RPMI7951 (cell line): ENCODE results near the gene RTEL1. TPM values are rescaled to one million over a fixed set of nuclear protein-coding genes. Genes with fewer than 3 reads are reported as not detected.

ENCODE experiments used
- DNase-seq: peaks from one replicate; pipeline ENCODE4 v3.0.0-alpha.2; 2012; ENCODE audit warnings: low read depth
- total RNA-seq: library from RNA; depleted of rRNA; stranded (reverse); fragments of >200 nt; shearing (Covaris generic); gene quantifications from 2 replicates; pipeline ENCODE4 v1.2.3, GENCODE V29; 2014; rRNA removed

RTEL1 gene
- total RNA-seq, 1 experiment from 2014 or later, result 18.7 TPM

GRCh38 chr20:63737945-63738686 lies 80.0 kb downstream of the RTEL1 start:
- DNase-seq, result no peak

GRCh38 chr20:63738687-63739129 lies 80.6 kb downstream of the RTEL1 start:
- peak; percentile 29 for DNase-seq

GRCh38 chr20:63739130-63740069 lies 81.3 kb downstream of the RTEL1 start, which contains the start of gene SLC2A4RG:
Gene SLC2A4RG (plus strand): TSS chr20:63739776. CDS start chr20:63739913, 137 bp downstream.
- peak; percentile 83 for DNase-seq

DNA sequence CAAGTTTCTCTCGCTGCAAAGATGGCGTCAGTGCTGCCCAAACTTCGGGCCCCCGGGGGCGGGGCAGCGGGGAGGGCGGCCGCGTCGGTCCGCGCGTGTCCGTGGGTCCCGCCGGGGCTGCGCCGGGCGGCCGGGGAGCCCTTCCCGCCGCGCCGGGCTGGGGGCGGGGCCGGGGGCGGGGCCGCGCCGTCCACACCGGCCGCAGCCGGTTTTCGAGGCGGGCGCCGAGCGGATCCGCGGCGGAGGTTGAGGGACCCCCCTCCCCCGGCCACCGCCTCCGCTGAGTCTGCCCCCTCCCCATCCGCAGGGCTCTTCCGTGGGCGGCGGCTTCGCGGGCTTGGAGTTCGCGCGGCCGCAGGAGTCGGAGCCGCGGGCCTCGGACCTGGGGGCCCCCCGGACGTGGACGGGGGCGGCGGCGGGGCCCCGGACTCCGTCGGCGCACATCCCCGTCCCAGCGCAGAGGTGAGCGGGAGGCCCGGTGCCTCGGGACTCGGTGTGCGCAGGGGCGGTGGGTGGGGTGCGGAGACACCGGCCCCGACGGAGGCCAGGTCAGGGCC lies 82.0 kb downstream of the RTEL1 start:
- DNase-seq, result peak; percentile 45

DNA sequence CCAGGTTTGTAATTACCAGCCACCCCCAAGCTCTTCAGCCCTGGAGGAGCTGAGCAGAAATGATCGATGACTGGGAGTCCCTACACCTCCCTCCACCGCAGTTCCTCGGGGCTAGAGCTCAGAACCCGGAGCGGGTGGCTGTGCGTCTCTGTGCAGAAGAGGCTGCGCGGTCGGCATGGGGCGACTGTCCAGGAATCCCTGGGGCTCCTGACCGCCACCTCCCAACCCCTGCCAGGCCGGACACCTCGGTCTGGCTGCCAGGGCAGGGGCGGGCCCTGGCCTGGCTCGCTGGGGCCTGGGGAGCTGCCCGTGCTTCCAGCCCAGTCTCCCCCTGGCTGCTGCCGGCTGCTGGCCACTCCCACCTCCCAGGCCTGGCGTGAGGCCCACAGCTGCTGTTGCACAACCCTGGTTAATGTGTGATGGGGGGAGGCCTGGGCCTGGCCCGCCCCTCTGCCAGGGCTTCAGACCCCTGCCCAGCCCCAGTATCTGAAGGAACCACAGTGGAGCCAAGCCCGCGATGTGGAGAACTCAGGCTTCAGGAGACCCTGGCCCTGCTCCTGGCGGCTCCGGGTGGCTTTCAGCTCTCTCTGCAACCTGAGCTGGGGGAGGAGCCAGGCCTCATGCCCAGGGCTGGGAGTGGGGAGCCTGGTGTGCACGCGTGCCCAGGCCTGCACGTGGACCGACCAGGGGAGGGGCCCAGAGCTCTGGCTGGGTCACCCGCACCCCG lies 82.7 kb downstream of the RTEL1 start:
- peak; percentile 94 for DNase-seq

GRCh38 chr20:63741354-63741675 lies 83.2 kb downstream of the RTEL1 start:
- DNase-seq, result no peak

DNA sequence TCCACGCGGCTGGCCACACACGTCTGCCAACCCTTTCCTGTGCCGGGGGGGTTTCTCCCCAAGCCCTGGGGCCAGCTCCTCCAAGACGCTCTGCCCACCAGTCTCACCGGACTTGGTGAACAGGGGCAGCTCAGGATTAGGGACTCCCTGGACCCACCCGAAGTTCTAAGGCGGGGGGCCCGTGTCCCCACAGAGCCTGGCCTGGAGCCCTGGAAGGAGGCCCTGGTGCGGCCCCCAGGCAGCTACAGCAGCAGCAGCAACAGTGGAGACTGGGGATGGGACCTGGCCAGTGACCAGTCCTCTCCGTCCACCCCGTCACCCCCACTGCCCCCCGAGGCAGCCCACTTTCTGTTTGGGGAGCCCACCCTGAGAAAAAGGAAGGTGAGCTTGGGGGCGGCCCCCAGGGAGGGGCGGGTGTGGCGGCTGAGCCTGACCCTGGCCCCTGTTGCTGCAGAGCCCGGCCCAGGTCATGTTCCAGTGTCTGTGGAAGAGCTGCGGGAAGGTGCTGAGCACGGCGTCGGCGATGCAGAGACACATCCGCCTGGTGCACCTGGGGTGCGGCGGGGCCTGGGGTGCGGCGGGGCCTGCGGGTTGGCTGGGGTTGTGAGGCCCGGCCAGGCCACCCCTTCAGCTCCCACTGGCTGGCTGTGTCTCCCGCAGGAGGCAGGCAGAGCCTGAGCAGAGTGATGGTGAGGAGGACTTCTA lies 83.7 kb downstream of the RTEL1 start:
- DNase-seq, result no peak

- DNase-seq, result no peak
Observed at GRCh38 chr20:63742381-63743024, 84.4 kb downstream of the RTEL1 start.

DNA sequence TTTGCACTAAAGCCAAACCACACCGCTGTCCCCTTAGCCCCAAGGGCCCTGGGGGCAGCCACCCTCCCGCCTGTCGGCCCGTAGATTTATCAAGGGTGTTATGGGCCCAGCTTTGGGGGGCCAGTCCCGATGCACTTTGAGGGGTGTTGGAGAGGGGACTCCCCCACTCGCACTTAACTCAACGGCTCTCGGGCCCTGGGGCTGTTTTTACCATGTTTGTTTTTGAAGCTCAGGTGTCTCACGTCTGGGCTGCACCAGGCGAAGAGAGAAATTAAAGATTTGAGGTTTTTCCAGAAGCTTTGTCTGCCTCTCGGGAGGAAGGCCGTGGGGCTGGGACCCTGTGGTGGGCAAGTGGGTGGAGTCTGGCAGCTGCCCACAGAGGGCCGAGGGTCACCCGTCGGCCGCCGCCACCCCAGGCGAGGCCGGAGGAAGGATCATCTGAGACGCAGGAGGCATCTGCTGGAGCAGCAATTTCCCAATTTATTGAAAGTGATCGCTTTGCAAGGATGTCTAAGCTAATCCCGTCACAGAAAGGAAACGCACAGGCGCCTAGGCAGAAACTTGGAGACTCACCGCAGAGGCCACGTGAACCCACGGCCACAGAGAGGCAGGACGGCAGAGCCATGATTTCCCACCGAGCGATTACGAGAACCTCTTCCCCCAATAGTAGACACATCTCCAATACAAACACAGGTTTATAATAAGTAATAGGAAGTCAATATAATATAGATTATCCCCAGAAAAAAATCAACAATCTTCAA lies 85.3 kb downstream of the RTEL1 start:
- DNase-seq, result no peak

DNA sequence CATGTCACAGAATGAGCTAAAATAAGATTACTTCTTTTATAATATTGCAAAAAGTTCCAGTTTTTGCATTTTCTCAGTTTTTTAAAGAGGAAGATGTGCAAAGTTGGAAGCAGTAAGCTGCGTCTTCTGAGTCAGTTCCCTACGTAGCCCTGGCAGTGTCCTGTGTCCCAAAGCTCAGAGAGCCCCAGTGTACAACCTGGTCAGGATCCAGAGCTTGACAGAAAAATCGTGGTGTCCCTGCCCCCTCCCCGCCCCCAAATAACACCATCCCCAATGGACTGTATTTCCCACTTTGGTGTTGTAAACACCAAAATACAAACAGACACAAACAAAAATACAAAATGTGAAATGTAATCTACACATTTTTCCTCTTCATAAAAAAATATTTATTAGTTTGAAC lies 86.0 kb downstream of the RTEL1 start:
- DNase-seq, result no peak

DNA sequence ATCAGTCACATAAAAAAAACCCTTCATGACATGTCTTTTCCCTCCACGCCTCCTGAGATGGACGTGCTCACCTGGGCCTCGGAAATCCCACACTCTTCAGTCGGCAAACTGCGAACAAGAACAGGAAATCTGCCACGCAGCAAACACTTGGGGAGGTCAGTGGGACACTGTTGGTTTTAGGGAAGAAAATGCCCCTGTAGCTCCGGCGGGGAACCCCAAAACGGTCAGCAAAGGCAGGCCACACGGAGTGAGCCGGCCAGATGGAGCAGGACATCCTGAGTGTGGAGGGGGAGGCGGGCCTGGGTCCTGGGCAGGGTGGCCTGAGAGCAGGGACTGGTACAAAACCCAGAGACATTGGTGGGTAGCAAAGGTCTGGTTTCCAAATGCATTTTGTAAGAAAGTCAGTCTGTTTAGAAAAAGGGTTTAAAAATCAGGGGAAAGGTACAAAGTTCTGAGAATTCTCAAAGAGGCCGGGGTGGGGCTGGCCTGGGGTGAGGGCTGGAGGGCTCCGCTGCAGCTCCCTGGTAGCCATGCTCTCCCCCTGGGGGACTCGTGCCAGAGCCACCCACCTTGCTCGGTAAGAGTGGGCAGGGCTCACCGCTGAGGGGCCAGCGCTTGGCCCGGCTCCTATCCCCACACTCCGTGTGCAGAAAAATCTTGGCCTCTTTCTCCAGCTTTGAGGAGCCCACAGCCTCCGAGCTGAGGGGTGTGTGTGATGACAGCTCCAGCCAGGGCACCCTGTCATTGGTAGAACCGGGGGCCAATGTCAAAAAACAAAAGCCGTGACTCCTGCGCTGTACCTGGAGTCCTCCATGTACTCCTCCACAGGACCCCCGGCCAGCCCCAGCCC lies 86.7 kb downstream of the RTEL1 start:
- no peak for DNase-seq

GRCh38 chr20:63745424-63745805 lies 87.3 kb downstream of the RTEL1 start:
- no peak for DNase-seq

Other genes with a start within 250 kb of the RTEL1 start
- gene KCNQ2, start 185.7 kb upstream of the RTEL1 start, total RNA-seq, result 0.10 and 2.5 TPM in 2 replicates
- gene EEF1A2, start 159.2 kb upstream of the RTEL1 start, total RNA-seq, result 14.1 and 17.6 TPM in 2 replicates
- 140 and 185 TPM in 2 replicates for gene PPDPF, start 137.5 kb upstream of the RTEL1 start, total RNA-seq
- gene PTK6, start 120.9 kb upstream of the RTEL1 start, total RNA-seq, result 0.48 TPM in 1 of 2 replicates, not detected in the other
- gene SRMS, start 110.6 kb upstream of the RTEL1 start, total RNA-seq, result not detected in 2 replicates
- 1.8 and 1.9 TPM in 2 replicates for gene FNDC11, start 104.2 kb upstream of the RTEL1 start, total RNA-seq
- gene HELZ2, start 84.1 kb upstream of the RTEL1 start, total RNA-seq, result 13.3 and 23.4 TPM in 2 replicates
- gene GMEB2, start 31.2 kb upstream of the RTEL1 start, total RNA-seq, result 7.6 and 10.0 TPM in 2 replicates
- gene STMN3, start 4.9 kb upstream of the RTEL1 start, total RNA-seq, result 75.3 and 102 TPM in 2 replicates
- gene TNFRSF6B, start 38.3 kb downstream of the RTEL1 start, total RNA-seq, result 0.36 and 1.1 TPM in 2 replicates
- gene ARFRP1, start 49.7 kb downstream of the RTEL1 start, total RNA-seq, result 38.8 and 69.0 TPM in 2 replicates
- 8.3 and 28.5 TPM in 2 replicates for gene ZGPAT, start 49.7 kb downstream of the RTEL1 start, total RNA-seq
- 0.72 and 4.4 TPM in 2 replicates for gene LIME1, start 78.4 kb downstream of the RTEL1 start, total RNA-seq
- gene SLC2A4RG, start 81.5 kb downstream of the RTEL1 start, total RNA-seq, result 29.3 and 46.9 TPM in 2 replicates
- 3.4 and 5.8 TPM in 2 replicates for gene ZBTB46, start 173.0 kb downstream of the RTEL1 start, total RNA-seq
- gene ABHD16B, start 203.2 kb downstream of the RTEL1 start, total RNA-seq, result not detected in 2 replicates
- 137 and 140 TPM in 2 replicates for gene TPD52L2, start 207.0 kb downstream of the RTEL1 start, total RNA-seq
- gene DNAJC5, start 236.8 kb downstream of the RTEL1 start, total RNA-seq, result 29.3 and 37.1 TPM in 2 replicates